Right atrium auricular region (tissue), 2 donors: ENCODE results near the gene ADAMTS9. TPM values are rescaled to one million over a fixed set of nuclear protein-coding genes. Genes with fewer than 3 reads are reported as not detected.

Experiments
- DNase-seq: peaks from one replicate; pipeline ENCODE4 v3.0.0-alpha.2; 2019; ENCODE audit warnings: low spot score
- H3K27ac ChIP-seq, 2 donors: fragments of 200-600 bp; sonication (generic); 1 replicate in 1 of 2; 2 replicates in 1 of 2; pipeline ENCODE4 v1.5.1; 2016 to 2019
- H3K27me3 ChIP-seq, 2 donors: fragments of 200-600 bp; sonication (generic); one replicate each; pipeline versions ENCODE4 v1.5.1 to v1.6.0; 2017 to 2019
- H3K36me3 ChIP-seq: fragments of 200-600 bp; sonication (generic); one replicate; pipeline ENCODE4 v1.5.1; 2016
- H3K4me1 ChIP-seq, 2 donors: fragments of 200-600 bp; sonication (generic); one replicate each; pipeline versions ENCODE4 v1.5.1 to v1.6.0; 2017 to 2019
- H3K4me3 ChIP-seq, 2 donors: fragments of 200-600 bp; sonication (generic); 1 replicate in 1 of 2; 2 replicates in 1 of 2; pipeline ENCODE4 v1.5.1; 2017 to 2019; ENCODE audit warnings: mild to moderate bottlenecking in 1 of 2, moderate library complexity in 1 of 2
- H3K9me3 ChIP-seq, 2 donors: fragments of 200-600 bp; sonication (generic); one replicate each; pipeline ENCODE4 v1.5.1; 2019
- CTCF ChIP-seq, 2 donors: fragments of 200-600 bp; sonication (generic); IDR thresholded peaks; one replicate each; pipeline ENCODE4 v1.5.1; 2019; ENCODE audit warnings: antibody characterized with exemption in 2 of 2
- total RNA-seq, 2 donors: library from RNA; depleted of rRNA; stranded (reverse); fragments of >200 nt; gene quantifications; one replicate each; pipeline ENCODE4 v1.1.0, GENCODE V29; 2016

The ADAMTS9 gene
- total RNA-seq, 2 donors from 2014 or later: 20.2 to 21.0 TPM

- DNase-seq: no peak
- Histone ChIP-seq H3K4me1 (no peaks in the 10 kb centered on the region), H3K36me3 (peaks cover 44% of the 10 kb centered on the region), H3K27ac (no peak overlapping the region), H3K4me3 (no peak overlapping the region), H3K27me3 (no peaks in the 10 kb centered on the region), H3K9me3 (no peaks in the 10 kb centered on the region)
- TF ChIP-seq CTCF (IDR thresholded peaks at IDR 0.05): no peak
Observed at GRCh38 chr3:64601824-64602223, 86.0 kb downstream of the ADAMTS9 start.

GRCh38 chr3:64600246-64600950, 87.4 kb downstream of the ADAMTS9 start:
- Histone ChIP-seq H3K9me3 (no peaks in the 10 kb centered on the region), H3K4me1 (peaks cover 0 to 11% of the 10 kb centered on the region in 2 donors), H3K36me3 (peaks cover 47% of the 10 kb centered on the region), H3K27me3 (no peaks in the 10 kb centered on the region), H3K27ac (no peak overlapping the region), H3K4me3 (no peak overlapping the region)
- no peak for TF ChIP-seq CTCF (IDR thresholded peaks at IDR 0.05)
- no peak for DNase-seq

GRCh38 chr3:64599651-64600050, 88.1 kb downstream of the ADAMTS9 start:
- H3K36me3 ChIP-seq: peaks cover 48% of the 10 kb centered on the region
- no peaks in the 10 kb centered on the region for H3K27me3 ChIP-seq
- DNase-seq: no peak
- no peak for TF ChIP-seq CTCF (IDR thresholded peaks at IDR 0.05)
- no peaks in the 10 kb centered on the region for H3K9me3 ChIP-seq
- H3K4me1 ChIP-seq: peaks cover 0 to 17% of the 10 kb centered on the region in 2 donors
- no peak overlapping the region for H3K4me3 ChIP-seq
- no peak overlapping the region for H3K27ac ChIP-seq

- TF ChIP-seq CTCF (IDR thresholded peaks at IDR 0.05): no peak
Observed at GRCh38 chr3:64595253-64595694, 92.5 kb downstream of the ADAMTS9 start.

GRCh38 chr3:64594134-64594533, 93.7 kb downstream of the ADAMTS9 start:
- no peak overlapping the region for H3K4me3 ChIP-seq
- peak overlapping the region; percentile 56 to 84 for H3K27ac ChIP-seq
- no peak for DNase-seq
- H3K27me3 ChIP-seq: no peaks in the 10 kb centered on the region
- H3K36me3 ChIP-seq: peaks cover 26% of the 10 kb centered on the region
- H3K9me3 ChIP-seq: no peaks in the 10 kb centered on the region
- peaks cover 0 to 30% of the 10 kb centered on the region in 2 donors for H3K4me1 ChIP-seq
- TF ChIP-seq CTCF (IDR thresholded peaks at IDR 0.05): no peak

More at GRCh38 chr3:64595253-64595694, 92.5 kb downstream of the ADAMTS9 start:
- H3K4me1 ChIP-seq: peaks cover 0 to 30% of the 10 kb centered on the region in 2 donors
- H3K27ac ChIP-seq: peak overlapping the region; percentile 56 to 84
- no peaks in the 10 kb centered on the region for H3K9me3 ChIP-seq
- peak; percentile 80 for DNase-seq
- H3K27me3 ChIP-seq: no peaks in the 10 kb centered on the region
- peaks cover 34% of the 10 kb centered on the region for H3K36me3 ChIP-seq
- H3K4me3 ChIP-seq: no peak overlapping the region
